ENCODE measurements around the gene DDX1.

DNA sequence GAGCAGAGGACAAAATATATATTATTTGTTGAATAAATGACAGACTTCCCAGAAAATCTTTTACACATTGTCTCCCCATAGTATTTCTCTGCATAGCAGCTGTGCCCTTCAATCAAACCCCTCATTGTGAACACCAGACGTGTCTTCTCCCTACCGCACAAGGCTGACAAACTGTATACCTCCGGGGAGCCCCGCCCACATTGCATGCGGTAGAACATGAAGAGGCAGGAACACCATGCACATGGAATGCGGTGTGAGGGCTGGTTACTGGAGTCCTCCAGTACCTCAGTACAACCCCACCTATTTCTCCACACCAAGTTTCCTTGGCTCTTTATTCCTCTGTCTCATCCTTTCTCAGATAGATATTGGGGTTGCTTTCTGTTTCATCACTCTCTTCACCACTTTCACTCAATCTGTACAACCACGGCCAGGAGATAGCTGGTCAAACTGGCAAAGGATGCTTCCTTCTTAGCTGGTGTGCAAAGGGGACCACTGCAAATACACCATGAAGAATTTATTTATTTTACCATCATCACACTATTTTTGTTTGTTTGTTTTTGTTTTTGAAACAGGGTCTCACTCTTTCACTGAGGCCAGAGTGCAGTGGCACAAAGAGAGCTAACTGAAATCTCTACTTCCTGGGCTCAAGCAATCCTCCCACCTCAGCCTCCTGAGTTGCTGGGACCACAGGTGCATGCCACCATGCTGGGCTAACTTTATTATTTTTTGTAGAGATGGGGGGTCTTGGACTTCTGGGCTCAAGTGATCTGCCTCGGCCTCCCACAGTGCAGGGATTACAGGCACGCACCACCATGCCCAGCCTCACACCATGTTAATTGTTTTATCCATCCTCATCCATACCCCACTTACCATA is 28.2 kb upstream of the DDX1 start:
- TF ChIP-seq, protein P1, sequence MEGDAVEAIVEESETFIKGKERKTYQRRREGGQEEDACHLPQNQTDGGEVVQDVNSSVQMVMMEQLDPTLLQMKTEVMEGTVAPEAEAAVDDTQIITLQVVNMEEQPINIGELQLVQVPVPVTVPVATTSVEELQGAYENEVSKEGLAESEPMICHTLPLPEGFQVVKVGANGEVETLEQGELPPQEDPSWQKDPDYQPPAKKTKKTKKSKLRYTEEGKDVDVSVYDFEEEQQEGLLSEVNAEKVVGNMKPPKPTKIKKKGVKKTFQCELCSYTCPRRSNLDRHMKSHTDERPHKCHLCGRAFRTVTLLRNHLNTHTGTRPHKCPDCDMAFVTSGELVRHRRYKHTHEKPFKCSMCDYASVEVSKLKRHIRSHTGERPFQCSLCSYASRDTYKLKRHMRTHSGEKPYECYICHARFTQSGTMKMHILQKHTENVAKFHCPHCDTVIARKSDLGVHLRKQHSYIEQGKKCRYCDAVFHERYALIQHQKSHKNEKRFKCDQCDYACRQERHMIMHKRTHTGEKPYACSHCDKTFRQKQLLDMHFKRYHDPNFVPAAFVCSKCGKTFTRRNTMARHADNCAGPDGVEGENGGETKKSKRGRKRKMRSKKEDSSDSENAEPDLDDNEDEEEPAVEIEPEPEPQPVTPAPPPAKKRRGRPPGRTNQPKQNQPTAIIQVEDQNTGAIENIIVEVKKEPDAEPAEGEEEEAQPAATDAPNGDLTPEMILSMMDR (conservative IDR thresholded peaks at IDR 0.05; ENCODE audit: low read length): no peak
- no peak for TF ChIP-seq EZH2phosphoT487 (IDR thresholded peaks at IDR 0.05; ENCODE audit: borderline replicate concordance, low read depth, low read length)
